OCI-LY1 (cell line): ENCODE data around the gene NLRP3.
"Not testable (repeated sequence)": the region's sequence is repeated elsewhere in the genome, so short reads cannot be mapped to it uniquely, and the experiment has no call there.

Source experiments
- CTCF ChIP-seq: fragments of 200-600 bp; sonication (generic), shearing (Covaris generic); IDR thresholded peaks from 2 replicates; pipeline ENCODE4 v1.5.1; 2017; ENCODE audit warnings: mild to moderate bottlenecking, antibody characterized with exemption, low read length, moderate library complexity, mixed read lengths
- EZH2 ChIP-seq: fragments of 200-600 bp; sonication (generic), shearing (Covaris generic); IDR thresholded peaks from 2 replicates; pipeline ENCODE4 v1.8.0; 2017; ENCODE audit warnings: borderline replicate concordance, mixed run types, mild to moderate bottlenecking, antibody characterized with exemption, low read length, moderate library complexity, mixed read lengths

- not testable (repeated sequence) for TF ChIP-seq CTCF, EZH2
These were observed 20.9 kb upstream of the NLRP3 start for GRCh38 chr1:247395075-247395474.
